ENCODE results near the gene SMIM38.

The SMIM38 gene

GRCh38 chr11:69187540-69188065 is 31.9 kb downstream of the SMIM38 start:
- DNase-seq: no peak

DNA sequence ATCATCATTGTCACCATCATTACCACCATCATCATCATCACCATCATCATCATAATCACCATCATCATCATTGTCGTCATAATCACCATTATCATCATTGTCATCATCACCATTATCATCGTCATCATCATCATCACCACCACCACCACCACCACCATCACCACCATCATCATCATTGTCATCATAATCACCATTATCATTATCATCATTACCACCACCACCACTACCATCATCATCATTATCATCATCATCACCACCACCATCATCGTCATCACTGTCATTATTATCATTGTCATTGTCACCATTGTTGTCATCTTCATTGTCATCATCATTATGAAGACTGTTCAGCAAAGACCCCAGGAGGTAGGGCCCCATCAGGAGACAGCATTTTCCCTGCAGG is 33.3 kb downstream of the SMIM38 start:
- no peak for DNase-seq

GRCh38 chr11:69190796-69191536 is 35.2 kb downstream of the SMIM38 start:
- DNase-seq: no peak

DNA sequence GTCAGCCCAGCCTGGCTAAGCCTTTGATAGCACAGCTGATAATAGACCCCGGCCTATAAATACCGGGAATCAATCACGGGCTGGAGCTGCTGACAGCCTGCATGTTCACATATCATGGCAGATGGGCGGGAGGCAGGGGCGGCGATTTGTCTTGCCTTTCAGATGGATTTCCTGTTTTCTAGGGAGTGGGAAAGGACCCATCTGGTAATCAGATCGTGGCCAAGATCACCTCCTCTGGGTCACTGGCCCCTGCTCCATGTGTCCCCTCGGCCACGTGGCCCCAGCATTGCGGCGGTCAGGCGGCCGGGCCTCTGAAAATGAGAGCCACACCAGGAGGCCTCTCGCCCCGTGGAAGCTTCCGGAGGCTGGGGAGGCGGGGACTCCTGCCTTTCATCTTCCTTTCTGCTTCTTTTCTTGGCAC is 36.6 kb downstream of the SMIM38 start:
- peak; percentile 34 for DNase-seq

DNA sequence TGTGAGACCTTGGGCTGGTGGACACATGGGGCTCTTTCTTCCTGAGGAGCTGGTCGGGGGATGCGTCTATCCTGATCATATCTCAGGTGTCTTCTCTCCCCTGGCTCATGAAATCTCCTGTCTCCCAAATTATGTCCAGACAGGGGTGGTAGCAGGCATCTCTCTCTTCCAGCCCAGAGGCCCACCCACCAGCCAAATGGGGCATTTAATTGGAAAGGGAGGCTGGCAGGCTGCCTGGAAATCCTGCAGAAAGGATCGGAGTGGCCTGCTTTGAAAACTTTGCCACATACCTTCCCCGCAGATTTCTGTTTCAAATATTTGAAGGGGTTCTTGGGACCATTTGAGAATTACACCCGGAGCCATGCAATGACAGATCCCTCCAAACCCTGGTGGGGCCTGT is 37.4 kb downstream of the SMIM38 start:
- no peak for DNase-seq

DNA sequence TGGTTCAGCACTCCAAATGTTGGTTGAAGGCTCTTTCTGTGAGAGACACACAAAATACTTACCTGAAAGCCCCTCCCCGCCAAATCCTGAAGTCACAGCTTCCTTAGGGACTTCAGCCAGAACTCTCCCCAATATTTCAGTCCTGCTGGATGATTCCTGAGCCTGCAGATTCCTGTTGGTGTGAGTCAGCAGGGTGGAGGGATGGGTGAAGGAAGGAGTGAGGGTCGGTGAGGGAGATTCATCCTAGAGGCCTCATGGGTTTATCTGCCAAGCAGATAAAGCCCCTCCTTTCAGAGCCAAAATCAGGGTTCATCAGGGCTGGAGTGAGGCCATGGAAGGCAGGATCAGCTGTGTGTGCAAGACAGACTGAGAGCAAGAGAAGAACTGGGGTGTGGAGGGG is 37.9 kb downstream of the SMIM38 start:
- DNase-seq: no peak

GRCh38 chr11:69194396-69194795 is 38.7 kb downstream of the SMIM38 start:
- no peak for DNase-seq

DNA sequence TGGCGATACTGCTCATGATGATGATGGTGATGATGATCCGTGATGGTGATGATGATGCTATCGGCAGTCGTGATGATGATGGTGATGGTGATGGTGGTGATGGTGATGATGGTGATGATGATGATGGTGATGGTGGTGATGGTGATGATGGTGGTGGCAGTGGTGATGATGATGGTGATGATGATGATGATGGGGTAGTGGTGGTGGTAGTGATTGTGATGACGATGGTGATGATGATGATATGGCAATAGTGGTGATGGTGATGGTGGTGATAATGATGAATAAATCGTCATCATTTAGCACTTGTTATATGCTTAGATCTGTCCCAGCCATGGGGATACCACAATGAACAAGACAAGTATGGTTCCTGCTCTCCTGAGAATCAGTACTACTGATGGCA is 39.2 kb downstream of the SMIM38 start:
- DNase-seq: no peak

DNA sequence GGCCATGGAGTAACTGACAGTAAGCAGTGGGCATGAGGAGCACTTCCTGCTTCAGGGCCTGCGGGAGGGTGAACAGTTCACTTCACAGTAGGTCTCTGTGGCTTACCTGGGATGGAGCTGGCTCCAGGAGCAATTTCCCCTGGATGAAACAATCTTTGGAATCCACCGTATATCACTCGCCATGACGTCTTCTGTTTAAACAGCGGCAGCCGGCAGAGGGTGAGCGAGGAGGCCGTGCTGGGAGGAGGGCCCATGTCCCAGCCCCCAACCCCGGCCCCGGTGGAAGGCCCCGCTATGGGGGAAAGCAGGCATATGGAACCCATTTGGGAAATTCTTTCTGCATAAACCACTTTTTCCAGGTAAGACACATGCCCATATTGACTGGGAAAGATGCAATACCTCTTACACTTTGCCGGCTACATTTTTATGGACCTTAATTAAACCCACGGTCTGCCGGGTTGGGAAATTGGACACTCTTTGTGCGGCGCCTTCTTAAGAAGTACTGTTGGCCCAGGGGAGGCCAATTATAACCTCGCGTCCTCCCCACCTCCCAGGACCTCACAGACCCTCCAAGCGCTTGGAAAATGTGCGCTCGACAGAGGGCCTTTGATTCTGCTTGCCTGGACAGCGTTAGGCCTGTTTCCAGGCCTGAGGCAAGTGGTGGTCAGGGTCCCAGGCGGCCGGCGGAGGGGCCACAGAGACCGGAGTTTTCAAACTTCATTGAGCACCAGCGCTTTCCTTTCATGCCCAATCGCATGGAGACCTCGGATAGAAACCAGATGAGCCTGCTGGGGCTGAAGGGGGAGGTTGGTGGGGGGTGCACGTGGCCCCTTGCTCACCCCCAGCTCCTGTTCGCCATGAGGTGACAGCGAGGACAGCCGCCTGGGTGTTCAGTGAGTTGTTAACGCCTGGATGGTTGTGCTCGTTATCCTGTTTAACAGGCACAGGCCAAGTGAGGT is 40.4 kb downstream of the SMIM38 start:
- DNase-seq: no peak

GRCh38 chr11:69196783-69197169 is 41.0 kb downstream of the SMIM38 start:
- DNase-seq: no peak

DNA sequence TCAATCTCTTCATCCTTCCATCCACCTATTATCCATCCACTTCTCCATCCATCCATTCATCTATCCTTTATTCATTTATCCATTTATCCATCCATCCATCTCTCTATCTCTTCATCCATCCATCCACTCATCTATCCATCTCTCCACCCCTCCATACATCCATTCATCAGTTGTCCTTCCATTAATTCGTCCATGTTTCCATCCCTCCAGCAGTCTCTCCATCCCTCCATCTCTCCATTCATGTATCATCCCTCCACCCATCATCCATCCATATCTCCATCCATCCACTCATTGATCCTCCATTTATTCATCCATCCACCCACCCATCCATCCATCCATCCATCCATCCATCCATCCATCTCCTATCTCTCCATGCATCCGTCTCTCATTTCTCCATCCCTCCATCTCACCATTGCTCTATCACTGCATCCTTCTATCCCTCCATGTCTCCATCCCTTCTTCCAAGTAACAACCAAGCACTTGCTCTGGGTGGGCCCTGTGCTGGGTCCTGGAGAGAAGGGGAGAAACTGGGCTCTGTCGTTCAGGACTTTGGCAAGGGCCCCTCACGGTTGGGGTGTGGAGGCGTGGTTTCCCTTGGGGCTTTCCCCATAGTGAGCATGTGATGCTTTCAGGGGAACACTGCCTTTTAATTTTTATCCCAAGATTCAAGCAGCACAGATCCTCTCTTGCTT is 43.3 kb downstream of the SMIM38 start:
- DNase-seq: no peak

GRCh38 chr11:69199583-69200315 is 44.0 kb downstream of the SMIM38 start:
- no peak for DNase-seq

- no peak for DNase-seq
Observed at GRCh38 chr11:69200331-69201065, 44.8 kb downstream of the SMIM38 start.

DNA sequence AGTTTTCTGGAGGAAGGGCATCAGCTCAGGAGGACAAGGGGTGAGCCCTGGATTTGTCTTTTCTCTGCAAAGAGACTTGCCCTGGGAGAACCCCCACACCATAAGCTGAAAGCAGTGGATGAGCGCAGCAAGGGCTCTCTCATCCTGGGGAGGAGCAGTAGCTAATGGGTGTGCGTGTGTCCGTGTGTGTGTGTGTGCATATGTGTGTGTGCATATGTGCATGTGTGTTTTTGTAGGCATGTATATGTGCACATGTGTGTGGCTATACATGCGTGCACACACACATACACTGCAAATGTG is 45.3 kb downstream of the SMIM38 start:
- DNase-seq: no peak

- DNase-seq: no peak
Observed at GRCh38 chr11:69201764-69202370, 46.1 kb downstream of the SMIM38 start.

DNA sequence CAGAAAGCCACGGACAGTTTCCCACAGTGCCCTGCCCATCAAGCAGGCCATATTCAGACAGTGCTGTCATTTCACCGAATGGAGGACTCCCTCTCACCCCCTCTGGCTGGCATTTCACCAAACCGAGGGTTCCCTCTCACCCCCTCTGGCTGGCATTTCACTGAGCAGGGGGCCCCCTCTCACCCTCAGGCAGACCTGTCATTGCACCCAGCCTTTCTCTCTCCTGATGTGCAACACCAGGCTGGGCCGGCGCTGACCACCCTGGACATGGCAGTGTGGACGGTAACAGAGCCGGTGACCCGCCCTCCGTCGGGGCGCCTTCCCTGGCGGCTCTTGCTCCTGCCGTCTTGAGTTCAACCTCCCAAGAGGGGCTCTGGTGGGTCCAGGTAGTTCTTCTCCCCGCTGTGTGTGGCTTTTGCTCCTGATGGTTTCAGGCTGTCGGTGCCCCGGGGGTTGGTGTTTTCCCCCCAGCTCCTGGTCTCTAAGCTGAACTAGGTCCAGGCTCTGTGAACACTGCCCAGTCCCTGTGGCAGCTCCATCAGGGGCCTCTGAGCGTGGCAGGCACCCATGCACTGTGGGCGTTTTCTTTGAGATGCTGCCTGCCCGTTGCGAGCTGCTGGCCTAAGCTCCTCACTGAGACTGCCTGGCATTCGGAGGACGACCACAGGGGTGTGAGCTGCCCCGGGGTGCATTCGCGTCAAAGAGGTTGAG is 46.9 kb downstream of the SMIM38 start:
- no peak for DNase-seq

- no peak for DNase-seq
Observed at GRCh38 chr11:69203381-69203780, 47.6 kb downstream of the SMIM38 start.

DNA sequence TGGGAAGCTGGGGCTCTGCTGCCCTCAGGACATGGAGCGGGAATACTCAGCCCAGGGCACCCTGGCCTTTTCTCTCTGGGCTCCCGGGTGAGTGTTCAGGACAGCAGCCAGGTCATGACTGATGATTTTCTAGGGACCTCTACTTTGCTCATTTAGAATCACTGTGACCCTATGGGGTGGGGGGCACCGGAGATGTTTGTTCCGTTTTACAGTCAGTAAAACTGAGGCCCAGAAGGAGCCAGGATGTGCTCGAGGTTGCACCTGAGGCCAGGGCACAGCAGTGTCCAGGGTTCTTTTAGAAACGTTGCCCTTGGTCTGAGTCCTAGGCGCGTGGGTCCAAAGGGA is 48.1 kb downstream of the SMIM38 start:
- no peak for DNase-seq

GRCh38 chr11:69204246-69204940 is 48.7 kb downstream of the SMIM38 start:
- no peak for DNase-seq
